K562 (cell line): ENCODE results near the gene PRDM16. TPM values are rescaled to one million over a fixed set of nuclear protein-coding genes. Genes with fewer than 3 reads are reported as not detected.

Source experiments
- ATAC-seq: fragments of 200-7000 bp; cut with Tn5 transposase; 3 replicates; pipeline ENCODE4 v1.9.1; 2020; ENCODE audit warnings: moderate library complexity
- BruUV-seq: library from RNA; stranded (reverse); fragments of 400-500 nt; replicated peaks from 2 replicates; lab custom pipeline; 2021; lab: Mats Ljungman, UMichigan
- CTCF ChIA-PET: fragments of 300-600 bp; formaldehyde crosslinking; extraction: SDS; loops from one replicate; lab custom pipeline; 2021; ENCODE audit warnings: low intra/inter-chr PET ratio; lab: Yijun Ruan, JAX
- POLR2A ChIA-PET: fragments of 300-600, 350-650 bp; sonication (Branson Sonifier 250); formaldehyde crosslinking; extraction: SDS; loops from one replicate; lab custom pipeline; 2021; ENCODE audit warnings: antibody characterized with exemption, inconsistent platforms; lab: Yijun Ruan, JAX
- DNase-seq, 4 experiments: peaks; one replicate each; pipeline versions ENCODE4 v3.0.0 to v3.0.0-alpha.2; 2011 to 2018; ENCODE audit warnings: low spot score in 3 of 4, mixed read lengths in 3 of 4; ENCODE audit errors: extremely low read depth in 1 of 4
- FAIRE-seq: peaks from 2 replicates; lab custom pipeline; 2011; peaks lifted over from hg19 to GRCh38; lab: Jason Lieb, UNC
- H2AFZ ChIP-seq: 2 replicates; pipeline ENCODE4 v1.6.0; 2011; ENCODE audit warnings: low read depth, low read length, control low read depth, inconsistent platforms
- H3K27ac ChIP-seq: fragments of 200-600 bp; 3 replicates; pipeline ENCODE4 v1.8.0; 2011; ENCODE audit warnings: low read depth, mild to moderate bottlenecking, control low read depth, inconsistent platforms, low read length, moderate library complexity, mixed read lengths; ENCODE audit errors: extremely low read depth
- H3K27me3 ChIP-seq, 2 experiments: fragments of 300-600 bp in 1 of 2; 2 replicates in 1 of 2; 3 replicates in 1 of 2; pipeline versions ENCODE4 v1.6.0 to v1.8.0; 2011; ENCODE audit warnings: inconsistent platforms in 2 of 2, low read length in 2 of 2, mild to moderate bottlenecking in 1 of 2, mixed read lengths in 1 of 2, moderate library complexity in 1 of 2; ENCODE audit not compliant: control insufficient read depth in 2 of 2, insufficient read depth in 2 of 2
- H3K36me3 ChIP-seq: fragments of 300-600 bp; 3 replicates; pipeline ENCODE4 v1.8.0; 2011; ENCODE audit warnings: mild to moderate bottlenecking, low read length, inconsistent platforms; ENCODE audit not compliant: control insufficient read depth, insufficient read depth
- H3K4me1 ChIP-seq, 2 experiments: fragments of 200-600 bp in 1 of 2; replicated peaks in 1 of 2; 2 replicates in 1 of 2; 3 replicates in 1 of 2; pipeline versions ENCODE4 v1.5.1 to v1.8.0; 2011; ENCODE audit warnings: inconsistent platforms in 2 of 2, low read length in 2 of 2, mild to moderate bottlenecking in 1 of 2, mixed read lengths in 1 of 2, moderate library complexity in 1 of 2; ENCODE audit not compliant: control insufficient read depth in 2 of 2, insufficient read depth in 2 of 2
- H3K4me2 ChIP-seq: 2 replicates; pipeline ENCODE4 v1.6.1; 2011; ENCODE audit warnings: low read length, control low read depth, inconsistent platforms, mixed read lengths; ENCODE audit not compliant: insufficient read depth
- H3K4me3 ChIP-seq: fragments of 200-600 bp; sonication (generic), shearing (Covaris generic); 2 replicates; pipeline ENCODE4 v1.5.1; 2016; ENCODE audit warnings: control low read depth, inconsistent platforms
- H3K79me2 ChIP-seq: fragments of 200-600 bp; 3 replicates; pipeline ENCODE4 v1.8.0; 2011; ENCODE audit warnings: low read length, inconsistent platforms; ENCODE audit not compliant: control insufficient read depth, insufficient read depth
- H3K9ac ChIP-seq, 2 experiments: 2 replicates each; pipeline versions ENCODE4 v1.6.0 to v1.6.1; 2011; ENCODE audit warnings: low read depth in 2 of 2, low read length in 2 of 2, control low read depth in 1 of 2, inconsistent platforms in 1 of 2, mild to moderate bottlenecking in 1 of 2, mixed read lengths in 1 of 2; ENCODE audit not compliant: insufficient read depth in 1 of 2
- H3K9me1 ChIP-seq: one replicate; pipeline ENCODE4 v1.6.0; 2011; ENCODE audit warnings: inconsistent platforms, mild to moderate bottlenecking, low read length, moderate library complexity; ENCODE audit not compliant: control insufficient read depth, insufficient read depth
- H3K9me3 ChIP-seq: replicated peaks from 2 replicates; pipeline ENCODE4 v1.5.1; 2011; ENCODE audit warnings: low read depth, low read length, inconsistent platforms; ENCODE audit not compliant: control insufficient read depth, insufficient read depth
- H4K20me1 ChIP-seq: replicated peaks from 2 replicates; pipeline ENCODE4 v1.6.1; 2011; ENCODE audit warnings: low read length, inconsistent platforms, mixed read lengths; ENCODE audit not compliant: control insufficient read depth, insufficient read depth
- BRD9 ChIP-seq: fragments of 450-650 bp; IDR thresholded peaks from 2 replicates; pipeline ENCODE4 v1.6.1; 2018; ENCODE audit warnings: low read depth; ENCODE audit not compliant: partially characterized antibody
- CAMTA2 ChIP-seq: fragments of 250-450 bp; sonication (Bioruptor Pico); conservative IDR thresholded peaks from 2 replicates; pipeline ENCODE4 v1.5.1; 2022
- MTA2 ChIP-seq: fragments of 450-650 bp; IDR thresholded peaks from 2 replicates; pipeline ENCODE4 v1.6.1; 2016; ENCODE audit warnings: low read depth
- RBM39 ChIP-seq: fragments of 200-400 bp; formaldehyde crosslinking; optimal IDR thresholded peaks from 2 replicates; pipeline ENCODE3; 2018; ENCODE audit warnings: low read depth, low read length
- SETDB1 ChIP-seq: IDR thresholded peaks from one replicate; pipeline ENCODE4 v1.6.1; 2012; ENCODE audit warnings: low read length, control low read depth, inconsistent platforms
- ZC3H11A ChIP-seq: IDR thresholded peaks from 2 replicates; pipeline ENCODE4 v1.6.1; 2012; ENCODE audit warnings: low read depth, low read length, improper control_type of control experiment
- ZNF24 ChIP-seq: fragments of 450-650 bp; IDR thresholded peaks from 2 replicates; pipeline ENCODE4 v1.6.1; 2016
- WGBS: fragments of 100-300 bp; shearing (Covaris generic); methylation state at CpG from one replicate; pipeline ENCODE4 v1.1.6; 2016; ENCODE audit warnings: low coverage, mixed read lengths; ENCODE audit not compliant: insufficient coverage; ENCODE audit errors: missing lambda C conversion rate; 5-methylcytosine and 5-hydroxymethylcytosine counted together
- in situ Hi-C: fragments of 300-500 bp; cut with MboI; formaldehyde crosslinking; loops from 4 replicates; pipeline ENCODE4 v1.15.0; 2018; ENCODE audit warnings: inconsistent platforms, mixed read lengths
- intact Hi-C: fragments of 100-400 bp; cut with micrococcal nuclease; formaldehyde crosslinking; loops from 2 replicates; pipeline ENCODE4 v1.14.2; 2022
- polyA plus RNA-seq, 8 experiments: library from polyadenylated mRNA; depleted of rRNA in 4 of 8; stranded (reverse) in 5 of 8; unstranded in 3 of 8; fragments of >200 nt; fragmentation: Nextera tagmentation in 2 of 8; fragmentation: Illumina TruSeq in 1 of 8; extraction: Ambion mirVana in 2 of 8; extraction: Trizol in 1 of 8; gene quantifications; 2 replicates each; pipeline versions ENCODE4 v1.2.1 to v1.2.3, GENCODE V29; 2011 to 2014; ENCODE audit warnings: inconsistent platforms in 1 of 8, missing spikeins in 1 of 8
- total RNA-seq, 7 experiments: library from RNA; depleted of rRNA in 6 of 7; stranded (reverse); fragments of >200 nt in 6 of 7; fragmentation: Illumina TruSeq in 2 of 7; extraction: Trizol in 2 of 7; gene quantifications; 2 replicates each; pipeline versions ENCODE4 v1.2.1 to v1.2.3, GENCODE V29; 2011 to 2021; ENCODE audit warnings: low replicate concordance in 1 of 7
- TF ChIP-seq, protein P1 (sequence below): fragments of 450-650 bp; IDR thresholded peaks from 2 replicates; pipeline ENCODE4 v1.6.1; 2017; ENCODE audit warnings: antibody characterized with exemption

The PRDM16 gene
- total and polyA plus RNA-seq, 9 of the 15 experiments (the other 6 are each of a cell fraction or from before 2014, with no cell fraction given) = 0.10 to 0.27 TPM; not detected in 7

DNA sequence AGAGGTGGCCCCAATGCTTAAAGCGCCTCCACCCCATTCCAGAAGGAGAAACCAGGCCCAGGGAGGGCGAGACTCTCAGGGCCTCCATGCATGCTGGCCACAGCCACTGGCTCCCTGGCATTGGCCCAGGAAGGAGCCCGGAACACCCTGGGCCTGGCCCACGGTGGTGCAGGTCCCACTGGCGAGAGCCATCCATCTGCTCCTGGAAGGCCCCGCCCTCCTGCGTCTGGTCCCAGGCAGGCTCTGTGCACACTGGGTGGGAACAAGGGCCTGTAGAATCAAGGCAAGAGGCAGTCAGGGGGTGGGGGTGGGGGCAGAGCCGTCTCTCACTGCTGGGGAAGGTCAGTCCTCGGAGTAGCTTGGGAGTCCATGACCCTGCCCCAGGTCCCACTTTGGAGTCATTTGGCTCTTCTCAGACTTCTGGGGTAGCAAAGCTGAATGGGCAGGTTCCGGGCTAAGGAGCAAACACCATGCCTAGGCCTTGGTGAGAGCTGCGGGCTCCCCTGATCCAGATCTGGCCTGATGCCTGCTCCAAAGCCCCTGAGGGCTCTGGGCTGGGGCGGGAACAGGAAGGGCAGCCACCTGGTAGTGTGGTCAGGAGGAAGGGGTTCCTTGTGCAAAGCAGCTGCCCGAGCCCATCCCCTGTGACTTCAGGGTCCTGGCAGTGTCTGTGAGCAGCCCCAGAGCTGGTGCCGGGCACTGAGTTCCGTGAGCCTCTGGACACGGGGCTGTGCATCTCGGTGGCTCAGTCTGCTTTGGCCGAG is 278.4 kb downstream of the PRDM16 start:
- ChIA-PET CTCF (no interaction called here), POLR2A (interaction anchor here (0.6 to 1.0 kb wide), 2 partner anchors 16 to 1290 kb away, joined by 3 read pairs; no protein-coding TSS in a partner anchor)
- Histone ChIP-seq H3K27ac (no peak overlapping the region), H4K20me1 (peaks cover 3% of the 10 kb centered on the region), H3K36me3 (no peaks in the 10 kb centered on the region), H3K4me1 (peaks cover 6 to 12% of the 10 kb centered on the region in 2 experiments; a peak in 2 of 5 replicates), H3K79me2 (no peaks in the 10 kb centered on the region), H3K9me3 (peaks cover 3% of the 10 kb centered on the region; the same call in 1 of the 2 replicates), H3K9me1 (no peaks in the 10 kb centered on the region), H3K9ac (no peak overlapping the region), H3K27me3 (no peaks in the 10 kb centered on the region; a peak in 1 of 5 replicates), H2AFZ (no peak overlapping the region), H3K4me3 (no peak overlapping the region), H3K4me2 (no peak overlapping the region)
- TF ChIP-seq RBM39 (no peak), CAMTA2 (no peak), MTA2 (no peak), BRD9 (no peak), ZC3H11A (no peak), SETDB1 (no peak), ZNF24 (no peak)
- TF ChIP-seq, protein P1, sequence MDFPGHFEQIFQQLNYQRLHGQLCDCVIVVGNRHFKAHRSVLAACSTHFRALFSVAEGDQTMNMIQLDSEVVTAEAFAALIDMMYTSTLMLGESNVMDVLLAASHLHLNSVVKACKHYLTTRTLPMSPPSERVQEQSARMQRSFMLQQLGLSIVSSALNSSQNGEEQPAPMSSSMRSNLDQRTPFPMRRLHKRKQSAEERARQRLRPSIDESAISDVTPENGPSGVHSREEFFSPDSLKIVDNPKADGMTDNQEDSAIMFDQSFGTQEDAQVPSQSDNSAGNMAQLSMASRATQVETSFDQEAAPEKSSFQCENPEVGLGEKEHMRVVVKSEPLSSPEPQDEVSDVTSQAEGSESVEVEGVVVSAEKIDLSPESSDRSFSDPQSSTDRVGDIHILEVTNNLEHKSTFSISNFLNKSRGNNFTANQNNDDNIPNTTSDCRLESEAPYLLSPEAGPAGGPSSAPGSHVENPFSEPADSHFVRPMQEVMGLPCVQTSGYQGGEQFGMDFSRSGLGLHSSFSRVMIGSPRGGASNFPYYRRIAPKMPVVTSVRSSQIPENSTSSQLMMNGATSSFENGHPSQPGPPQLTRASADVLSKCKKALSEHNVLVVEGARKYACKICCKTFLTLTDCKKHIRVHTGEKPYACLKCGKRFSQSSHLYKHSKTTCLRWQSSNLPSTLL = no peak
- in situ Hi-C loops = no loop called here
- ATAC-seq (no peak), FAIRE-seq (no peak), DNase-seq (no peak)
- BruUV-seq = no TSS peak
- intact Hi-C loops = no loop called here
- under 1% methylated on average over 18 of the region's 18 CpGs for WGBS
